SK-N-MC (cell line): Measurements from ENCODE around the gene KLHL29.

ENCODE experiments used
- EZH2 ChIP-seq: fragments of 200-600 bp; sonication (generic); IDR thresholded peaks from one replicate; pipeline ENCODE4 v1.6.1; 2017; ENCODE audit warnings: antibody characterized with exemption
- POLR2AphosphoS5 ChIP-seq: IDR thresholded peaks from 2 replicates; pipeline ENCODE4 v1.6.1; 2012; ENCODE audit warnings: mild to moderate bottlenecking, low read depth, low read length, borderline replicate concordance

DNA sequence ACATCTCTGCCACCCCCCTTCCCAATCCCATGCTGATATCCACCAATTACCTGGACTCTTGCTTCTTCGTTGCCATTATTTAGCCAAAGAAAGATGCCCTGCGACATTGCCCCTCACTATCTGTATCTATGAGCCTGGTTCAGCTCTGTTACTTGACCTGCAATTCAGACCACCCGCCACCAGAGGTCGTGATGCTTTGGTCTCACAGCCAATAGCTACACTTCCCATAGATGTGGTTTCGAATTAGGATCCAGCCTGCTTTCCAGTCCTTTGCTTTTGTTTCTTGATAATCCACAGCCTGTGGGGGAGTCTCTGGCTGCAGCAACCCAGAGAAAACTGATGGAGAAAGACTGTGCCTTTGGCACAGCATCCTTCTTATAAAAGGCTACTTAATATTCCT lies 239.4 kb downstream of the KLHL29 start:
- TF ChIP-seq POLR2AphosphoS5 (no peak), EZH2 (no peak)
